GM18519 (cell line): ENCODE data around the gene RASGRP4.
A peak's percentile ranks its signal among the peaks of the same experiment; 100 is the strongest.
"Not testable (repeated sequence)": the region's sequence is repeated elsewhere in the genome, so short reads cannot be mapped to it uniquely, and the experiment has no call there.

Experiments
- ATAC-seq: cut with Tn5 transposase; IDR thresholded peaks from one replicate; pipeline ENCODE4 v1.9.1; 2021; ENCODE audit warnings: mild to moderate bottlenecking, moderate library complexity; ENCODE audit not compliant: unreplicated experiment, low FRiP score

The RASGRP4 gene

GRCh38 chr19:38375098-38375493 is 50.9 kb downstream of the RASGRP4 start:
- ATAC-seq: no peak

- ATAC-seq: peak; percentile 79
Observed at GRCh38 chr19:38374332-38375097, 51.5 kb downstream of the RASGRP4 start, which contains the start of gene PSMD8. Gene PSMD8 (plus strand): TSS chr19:38374571. CDS start chr19:38374602, 31 bp downstream.

GRCh38 chr19:38373907-38374331 is 52.1 kb downstream of the RASGRP4 start:
- ATAC-seq: no peak

- ATAC-seq: no peak
Observed at GRCh38 chr19:38371081-38371480, 54.9 kb downstream of the RASGRP4 start.

- no peak for ATAC-seq
Observed at GRCh38 chr19:38370299-38370698, 55.7 kb downstream of the RASGRP4 start.

GRCh38 chr19:38369584-38369983 is 56.4 kb downstream of the RASGRP4 start:
- no peak for ATAC-seq

GRCh38 chr19:38367041-38367440 is 59.0 kb downstream of the RASGRP4 start:
- no peak for ATAC-seq

- not testable (repeated sequence) for ATAC-seq
Observed at GRCh38 chr19:38362946-38363688, 62.9 kb downstream of the RASGRP4 start.

- no peak for ATAC-seq
Observed at GRCh38 chr19:38362076-38362945, 63.7 kb downstream of the RASGRP4 start.

- ATAC-seq: no peak
Observed at GRCh38 chr19:38361633-38362075, 64.4 kb downstream of the RASGRP4 start.

- ATAC-seq: no peak
Observed at GRCh38 chr19:38360839-38361631, 65.0 kb downstream of the RASGRP4 start.

- no peak for ATAC-seq
Observed at GRCh38 chr19:38360351-38360750, 65.7 kb downstream of the RASGRP4 start.

- no peak for ATAC-seq
Observed at GRCh38 chr19:38359242-38360021, 66.6 kb downstream of the RASGRP4 start.
